ENCODE results near the gene CPA1.
"Not testable (repeated sequence)": the region's sequence is repeated elsewhere in the genome, so short reads cannot be mapped to it uniquely, and the experiment has no call there.

The CPA1 gene

GRCh38 chr7:130372402-130373165 lies 7.7 kb upstream of the CPA1 start:
- DNase-seq (ENCODE audit: low read depth, low spot score): no peak

DNA sequence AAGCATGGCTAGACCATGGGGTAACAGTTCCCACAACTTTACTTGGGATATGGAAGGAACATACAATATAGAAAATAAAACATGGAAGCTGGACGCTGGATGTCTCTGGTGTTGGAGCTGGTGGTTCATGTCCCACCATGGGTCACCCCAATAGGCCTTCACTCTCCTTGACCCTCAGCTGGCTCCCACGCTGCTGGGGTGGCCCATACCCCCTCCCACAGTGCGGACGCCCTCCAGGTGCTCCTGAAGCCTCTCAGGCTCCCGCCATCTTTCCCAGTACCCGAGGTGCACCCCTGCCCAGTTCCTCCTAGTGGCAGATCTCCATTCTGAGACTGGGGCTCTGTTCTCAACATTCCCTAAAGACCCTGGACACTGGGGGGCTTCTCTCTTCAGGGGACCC lies 5.8 kb upstream of the CPA1 start:
- no peak for DNase-seq (ENCODE audit: low read depth, low spot score)

DNA sequence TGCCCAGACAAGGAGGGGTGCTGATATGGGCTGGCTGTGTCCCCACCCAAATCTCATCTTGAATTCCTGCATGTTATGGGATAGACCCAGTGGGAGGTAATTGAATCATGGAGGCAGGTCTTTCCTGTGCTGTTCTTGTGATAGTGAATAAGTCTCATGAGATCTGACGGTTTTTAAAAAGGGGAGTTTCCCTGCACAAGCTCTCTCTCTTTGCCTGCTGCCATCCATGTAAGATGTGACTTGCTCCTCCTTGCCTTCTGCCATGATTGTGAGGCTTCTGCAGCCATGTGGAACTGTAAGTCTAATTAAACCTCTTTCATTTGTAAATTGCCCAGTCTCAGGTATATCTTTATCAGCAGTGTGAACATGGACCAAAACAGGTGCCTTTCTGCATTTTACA lies 3.8 kb upstream of the CPA1 start:
- not testable (repeated sequence) for DNase-seq (ENCODE audit: low read depth, low spot score)

DNA sequence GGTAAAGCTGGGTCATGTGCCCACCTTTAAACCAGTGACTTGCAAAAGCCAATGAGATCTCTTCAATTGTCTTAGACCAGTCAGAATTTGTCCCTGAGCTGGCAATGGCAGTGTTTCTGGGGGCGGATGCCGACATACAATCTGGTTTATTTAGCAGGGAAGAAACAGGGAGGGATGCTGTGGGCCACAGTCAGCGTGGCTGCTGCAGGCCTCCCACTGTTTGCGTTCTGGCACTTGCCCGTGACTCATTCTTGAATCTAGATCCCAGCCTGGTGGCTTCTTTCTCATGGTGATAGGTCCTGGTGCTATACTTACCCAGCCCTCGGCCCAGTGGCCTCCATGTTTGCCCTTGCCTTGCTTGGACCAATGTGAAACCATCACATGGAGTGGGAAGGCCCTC lies 3.1 kb upstream of the CPA1 start:
- no peak for DNase-seq (ENCODE audit: low read depth, low spot score)

GRCh38 chr7:130379019-130379418 lies 1.3 kb upstream of the CPA1 start:
- DNase-seq (ENCODE audit: low read depth, low spot score): no peak

DNA sequence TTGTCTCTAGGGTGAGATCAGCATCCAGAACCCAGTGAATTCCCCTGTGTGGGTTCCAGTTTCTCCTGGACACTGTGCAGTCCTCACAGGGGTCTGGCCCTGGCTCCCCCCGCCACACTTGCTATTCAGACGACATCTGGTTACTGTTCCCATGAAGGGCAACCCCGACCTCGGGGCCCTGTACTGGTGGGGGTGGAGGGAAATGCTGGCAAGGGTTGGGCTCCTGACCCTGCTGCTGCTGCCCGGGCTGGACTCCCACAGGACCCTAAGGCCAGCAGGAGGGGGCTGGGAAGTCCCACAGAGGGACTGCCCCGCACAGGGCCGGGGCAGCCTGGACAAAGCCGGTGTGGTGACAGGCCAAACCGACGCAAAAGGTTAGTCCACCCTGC lies 768 bp upstream of the CPA1 start:
- DNase-seq (ENCODE audit: low read depth, low spot score): no peak

GRCh38 chr7:130380861-130381455 lies 664 bp downstream of the CPA1 start:
- DNase-seq (ENCODE audit: low read depth, low spot score): no peak

GRCh38 chr7:130381468-130382312 lies 1.4 kb downstream of the CPA1 start:
- DNase-seq (ENCODE audit: low read depth, low spot score): no peak

GRCh38 chr7:130383187-130383980 lies 3.1 kb downstream of the CPA1 start:
- no peak for DNase-seq (ENCODE audit: low read depth, low spot score)

DNA sequence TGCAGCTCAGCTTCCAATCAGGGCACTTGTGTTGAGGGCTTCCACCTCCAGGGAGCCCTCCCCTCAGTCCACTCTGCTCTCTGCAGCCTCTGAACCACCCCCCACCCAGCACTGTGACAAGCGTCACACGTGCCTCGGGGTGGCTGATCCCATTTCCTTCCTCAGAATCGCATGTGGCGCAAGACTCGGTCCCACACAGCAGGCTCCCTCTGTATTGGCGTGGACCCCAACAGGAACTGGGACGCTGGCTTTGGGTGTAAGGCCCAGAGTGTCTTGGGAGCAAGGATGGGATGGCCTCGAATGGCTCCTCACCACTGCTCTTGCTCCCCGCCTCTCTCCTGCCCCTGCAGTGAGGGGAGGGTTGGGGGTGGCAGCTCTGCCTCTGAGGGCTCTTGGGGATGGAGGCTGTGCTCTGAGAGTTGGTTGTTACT lies 4.1 kb downstream of the CPA1 start:
- no peak for DNase-seq (ENCODE audit: low read depth, low spot score)

DNA sequence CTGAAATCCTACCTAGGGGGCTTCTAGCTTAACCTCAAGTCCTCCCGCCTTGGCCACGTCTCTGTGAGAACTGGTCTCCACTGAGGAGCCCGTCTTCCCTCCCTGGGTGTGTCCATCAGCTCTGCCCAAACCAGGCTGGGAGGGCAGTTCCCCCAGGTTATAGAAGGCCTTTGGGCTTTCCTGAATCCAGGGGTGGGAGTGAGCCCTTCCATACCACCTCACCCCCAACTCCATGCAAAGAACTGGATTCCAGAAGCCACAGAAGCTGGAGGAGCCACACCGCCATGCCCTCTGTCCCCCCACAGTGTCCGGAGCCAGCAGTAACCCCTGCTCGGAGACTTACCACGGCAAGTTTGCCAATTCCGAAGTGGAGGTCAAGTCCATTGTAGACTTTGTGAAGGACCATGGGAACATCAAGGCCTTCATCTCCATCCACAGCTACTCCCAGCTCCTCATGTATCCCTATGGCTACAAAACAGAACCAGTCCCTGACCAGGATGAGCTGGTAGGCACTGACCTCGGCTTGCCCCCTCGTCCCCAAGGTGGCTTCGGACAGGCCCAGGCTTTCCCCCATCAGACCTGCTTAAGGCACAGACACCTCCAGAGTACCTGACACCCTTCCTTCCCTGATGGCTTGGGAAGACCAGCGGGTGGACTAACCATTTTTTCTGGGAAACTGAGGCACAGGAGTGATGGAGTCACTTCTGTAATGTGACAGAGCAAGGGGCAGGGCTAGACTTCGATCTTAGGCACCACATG lies 4.7 kb downstream of the CPA1 start:
- DNase-seq (ENCODE audit: low read depth, low spot score): no peak

GRCh38 chr7:130385600-130386066 lies 5.3 kb downstream of the CPA1 start:
- DNase-seq (ENCODE audit: low read depth, low spot score): no peak

DNA sequence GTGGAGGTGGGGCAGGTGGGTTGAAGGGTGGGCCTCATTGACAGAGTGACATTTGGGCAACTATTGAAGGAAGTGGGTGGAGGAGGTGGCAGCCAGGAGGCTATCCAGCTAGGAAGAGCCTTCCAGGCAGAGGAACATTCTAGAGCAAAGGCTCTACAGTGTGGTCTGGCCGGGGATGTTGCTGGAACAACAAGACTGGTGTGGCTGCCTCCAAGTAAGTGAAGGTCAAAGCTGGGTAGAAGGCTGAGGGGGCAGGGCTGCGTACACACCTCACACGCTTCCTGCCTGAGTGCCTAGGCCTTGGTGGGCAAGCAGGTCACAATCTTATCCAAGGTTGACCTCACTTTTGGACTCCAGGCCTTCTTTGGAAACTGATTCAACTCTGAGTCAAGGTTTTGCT lies 6.6 kb downstream of the CPA1 start:
- no peak for DNase-seq (ENCODE audit: low read depth, low spot score)

DNA sequence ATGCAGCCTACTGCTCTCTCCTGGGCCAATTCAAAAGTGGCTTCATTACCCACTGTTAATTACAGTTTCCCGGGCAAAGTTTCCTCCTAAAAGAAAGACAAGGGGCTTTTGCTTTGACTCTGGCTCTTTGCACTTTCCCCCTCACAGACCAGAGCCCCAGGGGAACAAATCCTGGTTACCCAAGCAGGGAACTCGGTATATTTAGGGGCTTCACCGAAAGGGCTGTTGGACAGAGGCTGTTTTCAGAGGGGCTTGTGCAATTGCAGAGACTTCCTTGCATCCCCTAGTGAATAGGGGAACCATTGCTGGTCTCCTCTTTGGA lies 7.0 kb downstream of the CPA1 start:
- DNase-seq (ENCODE audit: low read depth, low spot score): no peak

DNA sequence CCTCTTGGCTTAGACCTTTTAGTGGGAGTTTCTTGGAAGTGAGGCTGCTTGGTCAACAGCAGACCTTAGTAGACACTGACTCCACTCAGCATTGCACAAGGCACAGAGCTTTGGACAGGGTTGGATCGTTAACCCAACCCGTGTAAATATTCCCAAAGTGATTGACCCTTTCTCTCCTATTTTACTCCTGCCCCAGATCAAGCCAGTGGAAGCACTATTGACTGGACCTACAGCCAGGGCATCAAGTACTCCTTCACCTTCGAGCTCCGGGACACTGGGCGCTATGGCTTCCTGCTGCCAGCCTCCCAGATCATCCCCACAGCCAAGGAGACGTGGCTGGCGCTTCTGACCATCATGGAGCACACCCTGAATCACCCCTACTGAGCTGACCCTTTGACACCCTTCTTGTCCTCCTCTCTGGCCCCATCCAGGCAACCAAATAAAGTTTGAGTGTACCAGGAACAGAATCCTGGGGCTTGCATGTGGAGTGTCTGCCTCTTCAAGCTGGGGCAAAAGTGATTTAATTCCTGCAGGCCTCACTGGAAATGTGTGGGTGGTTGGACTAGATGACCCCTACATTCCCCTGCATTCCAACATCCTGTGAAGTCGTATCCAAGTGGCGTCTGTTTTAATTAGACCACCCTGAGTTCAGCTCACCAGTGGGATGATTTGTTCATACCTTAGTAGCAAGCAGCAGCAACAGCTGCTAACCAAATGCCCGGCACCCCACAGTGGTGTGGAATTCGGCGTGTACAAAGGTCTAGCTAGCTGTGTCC lies 7.5 kb downstream of the CPA1 start:
- peak; percentile 99 for DNase-seq (ENCODE audit: low read depth, low spot score)

DNA sequence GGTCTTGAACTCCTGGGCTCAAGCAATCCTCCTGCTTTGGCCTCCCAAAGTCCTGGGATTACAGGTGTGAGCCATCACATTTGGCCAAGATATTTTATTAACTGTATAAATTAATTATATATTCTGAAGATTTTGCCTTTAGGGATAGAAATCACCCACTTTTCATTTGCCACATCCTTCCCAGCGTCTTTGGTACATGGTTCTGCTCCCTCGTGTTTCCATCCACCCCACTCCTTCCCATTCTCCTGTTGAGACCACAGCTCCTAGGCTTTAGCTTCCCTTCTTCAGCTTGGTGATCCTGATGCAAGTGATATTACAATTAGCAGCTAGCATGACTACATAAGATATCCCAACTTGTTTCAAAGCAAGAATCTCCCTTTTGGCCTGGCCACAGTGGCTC lies 8.4 kb downstream of the CPA1 start:
- DNase-seq (ENCODE audit: low read depth, low spot score): no peak

GRCh38 chr7:130390486-130390885 lies 10.2 kb downstream of the CPA1 start:
- no peak for DNase-seq (ENCODE audit: low read depth, low spot score)

GRCh38 chr7:130393101-130393561 lies 12.8 kb downstream of the CPA1 start:
- no peak for DNase-seq (ENCODE audit: low read depth, low spot score)

- no peak for DNase-seq (ENCODE audit: low read depth, low spot score)
Measured at GRCh38 chr7:130393841-130394411, 13.6 kb downstream of the CPA1 start.

All from smooth muscle cell of the brain vasculature (primary cell).